Stomach smooth muscle (tissue), 2 donors: ENCODE measurements around the gene CEP72.

Experiments used
- H3K27ac ChIP-seq: one replicate; pipeline ENCODE4 v1.7.0; 2013; ENCODE audit warnings: mild to moderate bottlenecking, low read length, inconsistent platforms
- H3K27me3 ChIP-seq, 2 donors: one replicate each; pipeline ENCODE4 v1.7.0; 2013; ENCODE audit warnings: low read length in 2 of 2; ENCODE audit not compliant: insufficient read depth in 2 of 2, control insufficient read depth in 1 of 2
- H3K36me3 ChIP-seq, 2 donors: one replicate each; pipeline ENCODE4 v1.7.0; 2013; ENCODE audit warnings: low read length in 2 of 2; ENCODE audit not compliant: control insufficient read depth in 2 of 2, insufficient read depth in 2 of 2
- H3K4me1 ChIP-seq: one replicate; pipeline ENCODE4 v1.7.0; 2013; ENCODE audit warnings: low read length; ENCODE audit not compliant: control insufficient read depth, insufficient read depth
- H3K4me3 ChIP-seq, 2 donors: one replicate each; pipeline ENCODE4 v1.7.0; 2013; ENCODE audit warnings: low read length in 2 of 2
- H3K9ac ChIP-seq, 2 donors: one replicate each; pipeline ENCODE4 v1.7.0; 2013; ENCODE audit warnings: low read length in 2 of 2, mild to moderate bottlenecking in 1 of 2
- H3K9me3 ChIP-seq, 2 donors: one replicate each; pipeline ENCODE4 v1.7.0; 2013; ENCODE audit warnings: low read length in 2 of 2; ENCODE audit not compliant: control insufficient read depth in 2 of 2
- donor health status: healthy.
- donor health status: Pancreatic carcinoma.

Gene CEP72

GRCh38 chr5:646396-647201 is 34.5 kb downstream of the CEP72 start:
- Histone ChIP-seq H3K4me3 (no peak overlapping the region), H3K9me3 (no peaks in the 10 kb centered on the region), H3K27me3 (no peaks in the 10 kb centered on the region), H3K27ac (no peak overlapping the region), H3K9ac (no peak overlapping the region), H3K4me1 (no peaks in the 10 kb centered on the region), H3K36me3 (peaks cover 3 to 6% of the 10 kb centered on the region in 2 donors)

GRCh38 chr5:647311-647710 is 35.2 kb downstream of the CEP72 start:
- Histone ChIP-seq H3K27me3 (no peaks in the 10 kb centered on the region), H3K9me3 (no peaks in the 10 kb centered on the region), H3K4me3 (no peak overlapping the region), H3K4me1 (no peaks in the 10 kb centered on the region), H3K27ac (no peak overlapping the region), H3K9ac (no peak overlapping the region), H3K36me3 (peaks cover 3 to 6% of the 10 kb centered on the region in 2 donors)

- H3K36me3 ChIP-seq, result peaks cover 3 to 6% of the 10 kb centered on the region in 2 donors
- H3K4me3 ChIP-seq, result no peak overlapping the region
- H3K9ac ChIP-seq, result no peak overlapping the region
- H3K27me3 ChIP-seq, result no peaks in the 10 kb centered on the region
- H3K27ac ChIP-seq, result no peak overlapping the region
- H3K4me1 ChIP-seq, result no peaks in the 10 kb centered on the region
- no peaks in the 10 kb centered on the region for H3K9me3 ChIP-seq
These were observed 35.6 kb downstream of the CEP72 start for GRCh38 chr5:647727-648126.

GRCh38 chr5:651296-652022 is 39.3 kb downstream of the CEP72 start:
- Histone ChIP-seq H3K36me3 (peaks cover 0 to 3% of the 10 kb centered on the region in 2 donors), H3K9me3 (peaks cover 0 to 4% of the 10 kb centered on the region in 2 donors), H3K9ac (no peak overlapping the region), H3K4me3 (no peak overlapping the region), H3K27me3 (no peaks in the 10 kb centered on the region), H3K27ac (no peak overlapping the region), H3K4me1 (no peaks in the 10 kb centered on the region)

- no peaks in the 10 kb centered on the region for H3K4me1 ChIP-seq
- peaks cover 0 to 4% of the 10 kb centered on the region in 2 donors for H3K9me3 ChIP-seq
- no peak overlapping the region for H3K4me3 ChIP-seq
- H3K27ac ChIP-seq, result no peak overlapping the region
- H3K27me3 ChIP-seq, result no peaks in the 10 kb centered on the region
- H3K9ac ChIP-seq, result no peak overlapping the region
- H3K36me3 ChIP-seq, result peaks cover 0 to 3% of the 10 kb centered on the region in 2 donors
These were observed 39.9 kb downstream of the CEP72 start for GRCh38 chr5:652023-652515.

- Histone ChIP-seq H3K9ac (no peak overlapping the region), H3K36me3 (peaks cover 5 to 6% of the 10 kb centered on the region in 2 donors), H3K4me1 (no peaks in the 10 kb centered on the region), H3K27me3 (no peaks in the 10 kb centered on the region), H3K4me3 (no peak overlapping the region), H3K9me3 (peaks cover 0 to 8% of the 10 kb centered on the region in 2 donors), H3K27ac (no peak overlapping the region)
These were observed 40.7 kb downstream of the CEP72 start for GRCh38 chr5:652773-653350.

GRCh38 chr5:654071-654778 is 42.1 kb downstream of the CEP72 start:
- Histone ChIP-seq H3K36me3 (peaks cover 6 to 11% of the 10 kb centered on the region in 2 donors), H3K27me3 (no peaks in the 10 kb centered on the region), H3K4me1 (no peaks in the 10 kb centered on the region), H3K27ac (no peak overlapping the region), H3K4me3 (no peak overlapping the region), H3K9ac (no peak overlapping the region), H3K9me3 (peaks cover 0 to 8% of the 10 kb centered on the region in 2 donors)

- H3K27me3 ChIP-seq, result no peaks in the 10 kb centered on the region
- peaks cover 0 to 8% of the 10 kb centered on the region in 2 donors for H3K9me3 ChIP-seq
- H3K4me3 ChIP-seq, result no peak overlapping the region
- no peak overlapping the region for H3K27ac ChIP-seq
- H3K9ac ChIP-seq, result no peak overlapping the region
- peaks cover 12 to 16% of the 10 kb centered on the region in 2 donors for H3K36me3 ChIP-seq
- H3K4me1 ChIP-seq, result no peaks in the 10 kb centered on the region
These were observed 43.3 kb downstream of the CEP72 start for GRCh38 chr5:655406-655805.

- Histone ChIP-seq H3K27me3 (no peaks in the 10 kb centered on the region), H3K4me1 (no peaks in the 10 kb centered on the region), H3K9ac (no peak overlapping the region), H3K27ac (no peak overlapping the region), H3K4me3 (no peak overlapping the region), H3K36me3 (peaks cover 27 to 34% of the 10 kb centered on the region in 2 donors), H3K9me3 (peaks cover 0 to 8% of the 10 kb centered on the region in 2 donors)
These were observed 45.4 kb downstream of the CEP72 start for GRCh38 chr5:657570-657969.

- Histone ChIP-seq H3K36me3 (peaks cover 32 to 38% of the 10 kb centered on the region in 2 donors), H3K27me3 (no peaks in the 10 kb centered on the region), H3K9ac (no peak overlapping the region), H3K9me3 (peaks cover 0 to 8% of the 10 kb centered on the region in 2 donors), H3K4me1 (no peaks in the 10 kb centered on the region), H3K27ac (no peak overlapping the region), H3K4me3 (no peak overlapping the region)
These were observed 46.0 kb downstream of the CEP72 start for GRCh38 chr5:658103-658502.
